GM23338 (cell line): ENCODE results near the gene CNBD2. TPM values are rescaled to one million over a fixed set of nuclear protein-coding genes. Genes with fewer than 3 reads are reported as not detected.

Experiments used
- ATAC-seq: fragments of 200-7000 bp; cut with Tn5 transposase; 3 replicates; pipeline ENCODE4 v1.9.1; 2020
- DNase-seq: peaks from one replicate; pipeline ENCODE4 v3.0.0-alpha.2; 2015; ENCODE audit warnings: low spot score
- H2AFZ ChIP-seq: fragments of 200-600 bp; sonication (generic); 2 replicates; pipeline ENCODE4 v1.8.0; 2016; ENCODE audit warnings: antibody characterized with exemption, mild to moderate bottlenecking, moderate library complexity
- H3F3A ChIP-seq: fragments of 200-600 bp; sonication (generic); replicated peaks from 2 replicates; pipeline ENCODE4 v1.8.0; 2017; ENCODE audit warnings: antibody characterized with exemption, mixed run types, low read depth
- H3K27ac ChIP-seq: fragments of 200-600 bp; sonication (generic); 2 replicates; pipeline ENCODE4 v1.6.1; 2016; ENCODE audit warnings: low read depth
- H3K27me3 ChIP-seq: fragments of 200-600 bp; sonication (generic); 2 replicates; pipeline ENCODE4 v1.8.0; 2016; ENCODE audit warnings: mild to moderate bottlenecking, mixed run types, moderate library complexity; ENCODE audit not compliant: insufficient read depth
- H3K36me3 ChIP-seq: fragments of 200-600 bp; sonication (generic); 2 replicates; pipeline ENCODE4 v1.8.0; 2016; ENCODE audit warnings: mild to moderate bottlenecking; ENCODE audit not compliant: insufficient read depth
- H3K4me1 ChIP-seq: fragments of 200-600 bp; sonication (generic); 2 replicates; pipeline ENCODE4 v1.8.0; 2016; ENCODE audit warnings: mild to moderate bottlenecking, moderate library complexity; ENCODE audit not compliant: insufficient read depth
- H3K4me2 ChIP-seq: fragments of 200-600 bp; sonication (generic); 2 replicates; pipeline ENCODE4 v1.7.1; 2017; ENCODE audit warnings: mixed run types
- H3K4me3 ChIP-seq: fragments of 200-600 bp; sonication (generic); 2 replicates; pipeline ENCODE4 v1.6.1; 2016; ENCODE audit warnings: mixed run types
- H3K79me2 ChIP-seq: fragments of 200-600 bp; sonication (generic); replicated peaks from 2 replicates; pipeline ENCODE4 v1.8.0; 2017; ENCODE audit warnings: mild to moderate bottlenecking; ENCODE audit not compliant: insufficient read depth
- H3K9me2 ChIP-seq: fragments of 200-600 bp; sonication (generic); 2 replicates; pipeline ENCODE4 v1.8.0; 2017; ENCODE audit not compliant: insufficient read depth
- H4K20me1 ChIP-seq: fragments of 200-600 bp; sonication (generic); replicated peaks from 2 replicates; pipeline ENCODE4 v1.8.0; 2017; ENCODE audit warnings: mild to moderate bottlenecking; ENCODE audit not compliant: insufficient read depth
- H3K27ac Mint-ChIP-seq: 2 replicates; pipeline ENCODE4 v1.8.0; 2020; ENCODE audit warnings: inconsistent platforms, mild to moderate bottlenecking, moderate library complexity, mixed read lengths
- H3K27me3 Mint-ChIP-seq: 3 replicates; pipeline ENCODE4 v1.8.0; 2022; ENCODE audit warnings: low read depth, mild to moderate bottlenecking, moderate library complexity, mixed read lengths, inconsistent platforms; ENCODE audit not compliant: insufficient read depth, poor library complexity
- H3K36me3 Mint-ChIP-seq: 3 replicates; pipeline ENCODE4 v1.8.0; 2021; ENCODE audit warnings: low read depth, mild to moderate bottlenecking, inconsistent platforms, moderate library complexity, mixed read lengths
- H3K4me1 Mint-ChIP-seq: 3 replicates; pipeline ENCODE4 v1.8.0; 2020; ENCODE audit warnings: mild to moderate bottlenecking, inconsistent platforms, mixed read lengths
- H3K4me3 Mint-ChIP-seq: 3 replicates; pipeline ENCODE4 v1.8.0; 2021; ENCODE audit warnings: moderate library complexity, mild to moderate bottlenecking, inconsistent platforms, mixed read lengths
- H3K9me3 Mint-ChIP-seq: 3 replicates; pipeline ENCODE4 v1.8.0; 2020; ENCODE audit warnings: moderate library complexity, mild to moderate bottlenecking, inconsistent platforms, mixed read lengths
- CREB1 ChIP-seq: fragments of 250-450 bp; sonication (Bioruptor Pico); IDR thresholded peaks from 2 replicates; pipeline ENCODE4 v1.5.0; 2020; ENCODE audit warnings: low read depth, mild to moderate bottlenecking, moderate library complexity
- EZH2phosphoT487 ChIP-seq: fragments of 200-600 bp; sonication (generic); IDR thresholded peaks from one replicate; pipeline ENCODE4 v1.8.1; 2018; ENCODE audit warnings: antibody characterized with exemption; ENCODE audit not compliant: unreplicated experiment
- JUNB ChIP-seq: IDR thresholded peaks from one replicate; pipeline ENCODE4 v1.6.1; 2016; ENCODE audit warnings: antibody characterized with exemption; ENCODE audit not compliant: unreplicated experiment
- STAT1 ChIP-seq: IDR thresholded peaks from one replicate; pipeline ENCODE4 v1.6.1; 2016; ENCODE audit warnings: antibody characterized with exemption; ENCODE audit not compliant: unreplicated experiment
- ZNF331 ChIP-seq: fragments of 250-450 bp; sonication (Bioruptor Pico); IDR thresholded peaks from 2 replicates; pipeline ENCODE4 v1.5.0; 2020; ENCODE audit warnings: low read depth, mild to moderate bottlenecking, moderate library complexity
- polyA plus RNA-seq: library from polyadenylated mRNA; unstranded; fragments of >200 nt; fragmentation: Nextera tagmentation; extraction: Ambion mirVana; gene quantifications from 2 replicates; pipeline ENCODE4 v1.2.1, GENCODE V29; 2016
- total RNA-seq: library from RNA; depleted of rRNA; stranded (reverse); fragments of >200 nt; shearing (Covaris generic); gene quantifications from 2 replicates; pipeline ENCODE4 v1.2.3, GENCODE V29; 2014
- TF ChIP-seq, protein P1 (sequence below): IDR thresholded peaks from 2 replicates; pipeline ENCODE4 v1.6.1; 2016; ENCODE audit warnings: antibody characterized with exemption
- TF ChIP-seq, protein P2 (sequence below), 2 experiments: fragments of 200-600 bp in 1 of 2; sonication (generic) in 1 of 2; conservative IDR thresholded peaks; 2 replicates each; pipeline versions ENCODE4 v1.5.1 to v1.6.1; 2016 to 2017; ENCODE audit warnings: antibody characterized with exemption in 2 of 2, low read depth in 2 of 2, mild to moderate bottlenecking in 2 of 2, moderate library complexity in 1 of 2
- TF ChIP-seq, protein P3 (sequence below): IDR thresholded peaks from one replicate; pipeline ENCODE4 v1.6.1; 2018; ENCODE audit warnings: antibody characterized with exemption; ENCODE audit not compliant: unreplicated experiment

The CNBD2 gene
- total and polyA plus RNA-seq, 2 experiments from 2014 or later, result 2.7 TPM; not detected in 1

DNA sequence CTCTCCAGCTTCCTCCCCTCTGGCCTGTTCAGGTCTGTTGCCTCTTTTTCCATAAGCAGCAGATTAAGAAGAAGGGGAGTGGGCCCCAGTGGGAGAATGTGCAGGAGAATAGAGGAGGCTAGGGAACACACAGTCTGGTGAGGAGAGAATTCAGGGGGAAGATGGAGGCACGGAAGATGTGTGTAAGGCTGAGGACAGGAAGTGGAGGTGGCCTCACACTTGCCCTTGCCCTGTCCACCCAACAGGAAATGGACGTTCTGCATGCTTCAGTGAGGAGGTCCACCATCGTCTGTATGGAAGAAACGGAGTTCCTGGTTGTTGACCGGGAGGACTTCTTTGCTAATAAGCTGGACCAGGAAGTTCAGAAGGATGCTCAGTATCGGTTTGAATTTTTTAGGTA is 16.0 kb downstream of the CNBD2 start (continued):
- TF ChIP-seq, protein P1, sequence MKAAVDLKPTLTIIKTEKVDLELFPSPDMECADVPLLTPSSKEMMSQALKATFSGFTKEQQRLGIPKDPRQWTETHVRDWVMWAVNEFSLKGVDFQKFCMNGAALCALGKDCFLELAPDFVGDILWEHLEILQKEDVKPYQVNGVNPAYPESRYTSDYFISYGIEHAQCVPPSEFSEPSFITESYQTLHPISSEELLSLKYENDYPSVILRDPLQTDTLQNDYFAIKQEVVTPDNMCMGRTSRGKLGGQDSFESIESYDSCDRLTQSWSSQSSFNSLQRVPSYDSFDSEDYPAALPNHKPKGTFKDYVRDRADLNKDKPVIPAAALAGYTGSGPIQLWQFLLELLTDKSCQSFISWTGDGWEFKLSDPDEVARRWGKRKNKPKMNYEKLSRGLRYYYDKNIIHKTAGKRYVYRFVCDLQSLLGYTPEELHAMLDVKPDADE, result no peak
- TF ChIP-seq JUNB (no peak), STAT1 (no peak), ZNF331 (CRISPR knock-in tag) (no peak)
- TF ChIP-seq, protein P2, sequence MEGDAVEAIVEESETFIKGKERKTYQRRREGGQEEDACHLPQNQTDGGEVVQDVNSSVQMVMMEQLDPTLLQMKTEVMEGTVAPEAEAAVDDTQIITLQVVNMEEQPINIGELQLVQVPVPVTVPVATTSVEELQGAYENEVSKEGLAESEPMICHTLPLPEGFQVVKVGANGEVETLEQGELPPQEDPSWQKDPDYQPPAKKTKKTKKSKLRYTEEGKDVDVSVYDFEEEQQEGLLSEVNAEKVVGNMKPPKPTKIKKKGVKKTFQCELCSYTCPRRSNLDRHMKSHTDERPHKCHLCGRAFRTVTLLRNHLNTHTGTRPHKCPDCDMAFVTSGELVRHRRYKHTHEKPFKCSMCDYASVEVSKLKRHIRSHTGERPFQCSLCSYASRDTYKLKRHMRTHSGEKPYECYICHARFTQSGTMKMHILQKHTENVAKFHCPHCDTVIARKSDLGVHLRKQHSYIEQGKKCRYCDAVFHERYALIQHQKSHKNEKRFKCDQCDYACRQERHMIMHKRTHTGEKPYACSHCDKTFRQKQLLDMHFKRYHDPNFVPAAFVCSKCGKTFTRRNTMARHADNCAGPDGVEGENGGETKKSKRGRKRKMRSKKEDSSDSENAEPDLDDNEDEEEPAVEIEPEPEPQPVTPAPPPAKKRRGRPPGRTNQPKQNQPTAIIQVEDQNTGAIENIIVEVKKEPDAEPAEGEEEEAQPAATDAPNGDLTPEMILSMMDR (conservative IDR thresholded peaks at IDR 0.05; ENCODE audit: low read depth in 2 of 2), result no peak
- TF ChIP-seq, protein P3, sequence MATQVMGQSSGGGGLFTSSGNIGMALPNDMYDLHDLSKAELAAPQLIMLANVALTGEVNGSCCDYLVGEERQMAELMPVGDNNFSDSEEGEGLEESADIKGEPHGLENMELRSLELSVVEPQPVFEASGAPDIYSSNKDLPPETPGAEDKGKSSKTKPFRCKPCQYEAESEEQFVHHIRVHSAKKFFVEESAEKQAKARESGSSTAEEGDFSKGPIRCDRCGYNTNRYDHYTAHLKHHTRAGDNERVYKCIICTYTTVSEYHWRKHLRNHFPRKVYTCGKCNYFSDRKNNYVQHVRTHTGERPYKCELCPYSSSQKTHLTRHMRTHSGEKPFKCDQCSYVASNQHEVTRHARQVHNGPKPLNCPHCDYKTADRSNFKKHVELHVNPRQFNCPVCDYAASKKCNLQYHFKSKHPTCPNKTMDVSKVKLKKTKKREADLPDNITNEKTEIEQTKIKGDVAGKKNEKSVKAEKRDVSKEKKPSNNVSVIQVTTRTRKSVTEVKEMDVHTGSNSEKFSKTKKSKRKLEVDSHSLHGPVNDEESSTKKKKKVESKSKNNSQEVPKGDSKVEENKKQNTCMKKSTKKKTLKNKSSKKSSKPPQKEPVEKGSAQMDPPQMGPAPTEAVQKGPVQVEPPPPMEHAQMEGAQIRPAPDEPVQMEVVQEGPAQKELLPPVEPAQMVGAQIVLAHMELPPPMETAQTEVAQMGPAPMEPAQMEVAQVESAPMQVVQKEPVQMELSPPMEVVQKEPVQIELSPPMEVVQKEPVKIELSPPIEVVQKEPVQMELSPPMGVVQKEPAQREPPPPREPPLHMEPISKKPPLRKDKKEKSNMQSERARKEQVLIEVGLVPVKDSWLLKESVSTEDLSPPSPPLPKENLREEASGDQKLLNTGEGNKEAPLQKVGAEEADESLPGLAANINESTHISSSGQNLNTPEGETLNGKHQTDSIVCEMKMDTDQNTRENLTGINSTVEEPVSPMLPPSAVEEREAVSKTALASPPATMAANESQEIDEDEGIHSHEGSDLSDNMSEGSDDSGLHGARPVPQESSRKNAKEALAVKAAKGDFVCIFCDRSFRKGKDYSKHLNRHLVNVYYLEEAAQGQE, result no peak

DNA sequence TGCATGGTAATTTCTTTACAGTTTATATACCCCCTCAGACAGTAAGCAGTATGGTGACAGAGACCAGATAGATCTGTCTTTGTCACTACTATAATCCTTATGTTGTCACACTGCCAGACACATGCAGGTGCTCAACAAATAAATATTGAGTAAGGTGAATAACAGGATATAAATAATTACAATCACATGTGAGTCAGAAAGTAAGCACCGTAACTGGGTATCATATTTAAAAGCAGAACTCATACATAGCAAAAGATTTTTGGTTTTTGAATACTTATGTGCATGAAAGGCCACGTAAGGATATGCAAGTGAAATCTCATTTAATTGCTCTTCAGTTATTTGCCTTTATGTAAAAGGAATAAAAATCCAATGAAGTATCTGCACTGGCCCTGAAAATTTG is 17.4 kb downstream of the CNBD2 start:
- no peaks in the 10 kb centered on the region for H3K79me2 ChIP-seq
- ATAC-seq, result no peak
- TF ChIP-seq EZH2phosphoT487, result no peak
- TF ChIP-seq, protein P1, result no peak
- TF ChIP-seq, protein P2 (conservative IDR thresholded peaks at IDR 0.05; ENCODE audit: low read depth in 2 of 2), result no peak
- TF ChIP-seq STAT1, result no peak
- TF ChIP-seq, protein P3, result no peak
- TF ChIP-seq CREB1, result no peak

More for the DNA sequence above, 17.4 kb downstream of the CNBD2 start:
- Histone ChIP-seq H3K4me1 (no peaks in the 10 kb centered on the region), H3K4me3 (no peak overlapping the region), H3K36me3 (no peaks in the 10 kb centered on the region), H3K27me3 (no peaks in the 10 kb centered on the region), H4K20me1 (no peaks in the 10 kb centered on the region), H3K4me2 (no peak overlapping the region), H3K27ac (no peak overlapping the region), H2AFZ (no peak overlapping the region), H3F3A (no peaks in the 10 kb centered on the region), H3K9me2 (no peaks in the 10 kb centered on the region)
- Mint-ChIP-seq H3K27me3 (peaks cover 2% of the 10 kb centered on the region), H3K36me3 (no peaks in the 10 kb centered on the region), H3K4me3 (no peak overlapping the region), H3K4me1 (no peaks in the 10 kb centered on the region; the same call in 1 of the 3 replicates), H3K27ac (no peak overlapping the region), H3K9me3 (no peaks in the 10 kb centered on the region; the same call in 2 of the 3 replicates)
- DNase-seq, result no peak
